Mucosa of descending colon (tissue), 3 donors: Measurements from ENCODE around the gene AAR2. TPM values are rescaled to one million over a fixed set of nuclear protein-coding genes. Genes with fewer than 3 reads are reported as not detected.

Experiments used
- ATAC-seq: fragments of 200-7000 bp; cut with Tn5 transposase; one replicate; pipeline ENCODE4 v1.9.1; 2020; ENCODE audit warnings: mild to moderate bottlenecking, moderate library complexity
- DNase-seq, 3 donors: peaks; one replicate each; pipeline ENCODE4 v3.0.0-alpha.2; 2020
- H3K36me3 ChIP-seq: fragments of 200-600 bp; one replicate; pipeline ENCODE4 v1.8.0; 2021; ENCODE audit warnings: low read depth, mild to moderate bottlenecking
- H3K4me1 ChIP-seq: fragments of 200-600 bp; one replicate; pipeline ENCODE4 v1.8.0; 2021; ENCODE audit warnings: low read depth, mild to moderate bottlenecking
- H3K4me3 ChIP-seq: fragments of 200-600 bp; one replicate; pipeline ENCODE4 v1.8.0; 2021; ENCODE audit warnings: mild to moderate bottlenecking
- H3K9me3 ChIP-seq: fragments of 200-600 bp; one replicate; pipeline ENCODE4 v1.8.0; 2021; ENCODE audit warnings: mild to moderate bottlenecking
- intact Hi-C, 2 donors: fragments of 100-400 bp; cut with DNase I in 1 of 2; cut with micrococcal nuclease in 1 of 2; formaldehyde crosslinking; loops; one replicate each; pipeline versions ENCODE4 v1.11.0 to v1.11.1; 2022; cut with DNase I, micrococcal nuclease
- total RNA-seq, 3 donors: library from RNA; stranded (reverse); fragmentation: NEBNext Ultra II Directional in 2 of 3; extraction: Animal tissue kit (Norgen Biotek cat#: 25700) in 2 of 3; gene quantifications; one replicate each; pipeline versions ENCODE4 v1.2.1 to v1.2.4, GENCODE V29; 2021 to 2023
- TF ChIP-seq, protein P1 (sequence below): fragments of 200-600 bp; IDR thresholded peaks from one replicate; pipeline ENCODE4 v1.8.0; 2022; ENCODE audit warnings: antibody characterized with exemption, mild to moderate bottlenecking
- donor health status: DM: no; HTN: no; CAD: no; lungs with moderate emphysema.
- donor health status: DM: no; HTN: no; CAD: no.
- donor health status: DM: no; HTN: yes; CAD: no.

AAR2 gene
- total RNA-seq, 3 donors from 2014 or later = 19.5 to 24.8 (median 22.6) TPM

- intact Hi-C loops = no loop called here
- DNase-seq (peak in 2 of 3 donors; percentile 72 to 94), ATAC-seq (peak; percentile 86)
- TF ChIP-seq, protein P1, sequence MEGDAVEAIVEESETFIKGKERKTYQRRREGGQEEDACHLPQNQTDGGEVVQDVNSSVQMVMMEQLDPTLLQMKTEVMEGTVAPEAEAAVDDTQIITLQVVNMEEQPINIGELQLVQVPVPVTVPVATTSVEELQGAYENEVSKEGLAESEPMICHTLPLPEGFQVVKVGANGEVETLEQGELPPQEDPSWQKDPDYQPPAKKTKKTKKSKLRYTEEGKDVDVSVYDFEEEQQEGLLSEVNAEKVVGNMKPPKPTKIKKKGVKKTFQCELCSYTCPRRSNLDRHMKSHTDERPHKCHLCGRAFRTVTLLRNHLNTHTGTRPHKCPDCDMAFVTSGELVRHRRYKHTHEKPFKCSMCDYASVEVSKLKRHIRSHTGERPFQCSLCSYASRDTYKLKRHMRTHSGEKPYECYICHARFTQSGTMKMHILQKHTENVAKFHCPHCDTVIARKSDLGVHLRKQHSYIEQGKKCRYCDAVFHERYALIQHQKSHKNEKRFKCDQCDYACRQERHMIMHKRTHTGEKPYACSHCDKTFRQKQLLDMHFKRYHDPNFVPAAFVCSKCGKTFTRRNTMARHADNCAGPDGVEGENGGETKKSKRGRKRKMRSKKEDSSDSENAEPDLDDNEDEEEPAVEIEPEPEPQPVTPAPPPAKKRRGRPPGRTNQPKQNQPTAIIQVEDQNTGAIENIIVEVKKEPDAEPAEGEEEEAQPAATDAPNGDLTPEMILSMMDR = peak; percentile 82
- no peaks in the 10 kb centered on the region for H3K9me3 ChIP-seq
- no peaks in the 10 kb centered on the region for H3K36me3 ChIP-seq
- H3K4me3 ChIP-seq = no peak overlapping the region
- H3K4me1 ChIP-seq = no peaks in the 10 kb centered on the region
These were observed 36.7 kb upstream of the AAR2 start for GRCh38 chr20:36199345-36200257.

DNA sequence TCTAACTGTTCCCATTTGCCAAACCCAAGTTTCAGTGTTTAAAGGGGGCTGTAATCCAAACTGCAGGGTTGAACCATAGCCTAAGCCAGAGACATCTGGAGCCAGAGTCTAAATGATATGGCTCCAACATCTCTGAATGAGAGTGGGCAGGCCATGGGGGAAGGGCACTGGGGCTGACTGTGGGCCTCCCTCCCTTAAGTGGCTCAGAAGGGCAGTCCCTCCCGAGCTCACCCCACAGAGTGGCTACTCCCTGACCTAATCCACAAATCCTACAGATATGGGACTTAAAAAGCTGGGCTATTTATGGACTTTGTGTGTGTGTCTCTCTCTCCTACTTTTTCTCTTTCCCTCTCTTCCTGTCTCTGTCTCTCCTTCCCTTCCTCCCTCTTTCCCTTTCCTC, 35.8 kb upstream of the AAR2 start:
- H3K36me3 ChIP-seq = no peaks in the 10 kb centered on the region
- intact Hi-C loops = no loop called here
- TF ChIP-seq, protein P1 = no peak
- ATAC-seq (no peak), DNase-seq (no peak)
- H3K4me1 ChIP-seq = no peaks in the 10 kb centered on the region
- H3K4me3 ChIP-seq = no peak overlapping the region
- H3K9me3 ChIP-seq = no peaks in the 10 kb centered on the region

DNA sequence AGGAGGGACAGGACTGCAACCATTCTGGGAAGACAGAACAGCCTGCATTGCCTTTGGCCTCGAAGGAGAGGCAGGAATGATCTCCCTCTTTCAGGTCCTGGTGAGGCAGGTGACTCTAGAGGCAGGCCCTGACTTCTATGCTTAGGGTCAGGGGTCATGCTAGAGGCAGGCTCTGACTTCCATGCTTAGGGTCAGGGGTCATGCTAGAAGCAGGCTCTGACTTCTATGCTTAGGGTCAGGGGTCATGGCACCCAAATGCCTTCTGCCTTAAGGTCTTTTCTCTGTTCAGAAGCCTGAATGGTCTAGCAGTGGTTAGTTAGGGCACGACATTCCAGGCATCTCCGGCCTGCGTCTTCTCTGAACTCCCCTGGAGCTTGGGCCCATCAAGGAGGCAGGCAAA, 35.1 kb upstream of the AAR2 start:
- no peak overlapping the region for H3K4me3 ChIP-seq
- H3K36me3 ChIP-seq = no peaks in the 10 kb centered on the region
- no peaks in the 10 kb centered on the region for H3K4me1 ChIP-seq
- ATAC-seq (no peak), DNase-seq (no peak)
- TF ChIP-seq, protein P1 = no peak
- intact Hi-C loops = no loop called here
- no peaks in the 10 kb centered on the region for H3K9me3 ChIP-seq

- TF ChIP-seq, protein P1 = peak; percentile 98
- ATAC-seq (peak; percentile 85), DNase-seq (peak; percentile 65 to 77 (median 76))
- Histone ChIP-seq H3K36me3 (no peaks in the 10 kb centered on the region), H3K4me1 (no peaks in the 10 kb centered on the region), H3K9me3 (no peaks in the 10 kb centered on the region), H3K4me3 (no peak overlapping the region)
- intact Hi-C loops = no loop called here
These were observed 33.4 kb upstream of the AAR2 start for GRCh38 chr20:36202891-36203338.

GRCh38 chr20:36203861-36204260, 32.4 kb upstream of the AAR2 start:
- DNase-seq = no peak
- Histone ChIP-seq H3K4me1 (no peaks in the 10 kb centered on the region), H3K4me3 (no peak overlapping the region), H3K9me3 (no peaks in the 10 kb centered on the region), H3K36me3 (no peaks in the 10 kb centered on the region)
- no peak for ATAC-seq
- TF ChIP-seq, protein P1 = no peak
- intact Hi-C loops = no loop called here
